ENCODE measurements around the gene CDH23.

The CDH23 gene

GRCh38 chr10:71605263-71605962 is 208.7 kb downstream of the CDH23 start:
- no peak overlapping the region for H4K91ac ChIP-seq (ENCODE audit: low read depth, low read length)
- H3K4ac ChIP-seq (ENCODE audit: low read depth, low read length) = no peak overlapping the region
- no peak overlapping the region for H4K12ac ChIP-seq (ENCODE audit: low read depth, low read length)
- H3K9ac ChIP-seq (ENCODE audit: low read length) = no peak overlapping the region
- no CpG with 5 or more reads among the region's 2 CpGs for WGBS (ENCODE audit: extremely low coverage, insufficient coverage, insufficient read length)
- H3K4me3 ChIP-seq (ENCODE audit: low read depth, low read length) = no peak overlapping the region
- H3K23ac ChIP-seq (ENCODE audit: low read length) = no peak overlapping the region
- no peak overlapping the region for H3K4me2 ChIP-seq (ENCODE audit: low read length)
- no peaks in the 10 kb centered on the region for H3K36me3 ChIP-seq (ENCODE audit: control insufficient read depth in 1 of 2, insufficient read depth in 2 of 2, low read length in 2 of 2)
- peaks cover 0 to 3% of the 10 kb centered on the region in 2 experiments for H3K4me1 ChIP-seq (ENCODE audit: control insufficient read depth in 1 of 2, insufficient read depth in 2 of 2, low read length in 2 of 2)
- H3K79me1 ChIP-seq (ENCODE audit: low read length) = no peaks in the 10 kb centered on the region
- H2BK5ac ChIP-seq (ENCODE audit: low read depth, low read length, poor library complexity) = no peak overlapping the region
- no peaks in the 10 kb centered on the region for H3K27me3 ChIP-seq (ENCODE audit: insufficient read depth, low read length)
- peak; percentile 76 to 90 for DNase-seq
- H3K18ac ChIP-seq (ENCODE audit: low read length) = no peak overlapping the region
- H2AFZ ChIP-seq (ENCODE audit: insufficient read depth, low read length, poor library complexity) = no peak overlapping the region
- no peak overlapping the region for H3K27ac ChIP-seq (ENCODE audit: low read depth, low read length)
- H2AK5ac ChIP-seq (ENCODE audit: low read length) = no peak overlapping the region
- no peak overlapping the region for H2BK12ac ChIP-seq (ENCODE audit: low read length)
- H4K8ac ChIP-seq (ENCODE audit: low read depth, low read length) = no peak overlapping the region
- peaks cover 1% of the 10 kb centered on the region for H3K9me3 ChIP-seq (ENCODE audit: insufficient read depth, low read depth, low read length)
- no peak overlapping the region for H3K14ac ChIP-seq (ENCODE audit: low read length)
- no peaks in the 10 kb centered on the region for H3K79me2 ChIP-seq (ENCODE audit: control insufficient read depth, insufficient read depth, low read length, poor library complexity)
- no peak overlapping the region for H2BK120ac ChIP-seq (ENCODE audit: insufficient read depth, low read length, poor library complexity)

GRCh38 chr10:71606257-71607081 is 209.7 kb downstream of the CDH23 start:
- no peak overlapping the region for H2BK120ac ChIP-seq (ENCODE audit: insufficient read depth, low read length, poor library complexity)
- no peaks in the 10 kb centered on the region for H3K79me1 ChIP-seq (ENCODE audit: low read length)
- no peak overlapping the region for H3K23ac ChIP-seq (ENCODE audit: low read length)
- H3K27me3 ChIP-seq (ENCODE audit: insufficient read depth, low read length) = no peaks in the 10 kb centered on the region
- no peak overlapping the region for H3K4me3 ChIP-seq (ENCODE audit: low read depth, low read length)
- H4K8ac ChIP-seq (ENCODE audit: low read depth, low read length) = no peak overlapping the region
- no peaks in the 10 kb centered on the region for H3K79me2 ChIP-seq (ENCODE audit: control insufficient read depth, insufficient read depth, low read length, poor library complexity)
- H3K27ac ChIP-seq (ENCODE audit: low read depth, low read length) = no peak overlapping the region
- no peak overlapping the region for H3K9ac ChIP-seq (ENCODE audit: low read length)
- no peak for DNase-seq
- H3K4me1 ChIP-seq (ENCODE audit: control insufficient read depth in 1 of 2, insufficient read depth in 2 of 2, low read length in 2 of 2) = peaks cover 0 to 3% of the 10 kb centered on the region in 2 experiments
- no peak overlapping the region for H4K12ac ChIP-seq (ENCODE audit: low read depth, low read length)
- H3K4ac ChIP-seq (ENCODE audit: low read depth, low read length) = no peak overlapping the region
- no peak overlapping the region for H2BK12ac ChIP-seq (ENCODE audit: low read length)
- no peak overlapping the region for H2AK5ac ChIP-seq (ENCODE audit: low read length)
- H3K18ac ChIP-seq (ENCODE audit: low read length) = no peak overlapping the region
- H4K91ac ChIP-seq (ENCODE audit: low read depth, low read length) = no peak overlapping the region
- H3K9me3 ChIP-seq (ENCODE audit: insufficient read depth, low read depth, low read length) = peaks cover 1% of the 10 kb centered on the region
- H2BK5ac ChIP-seq (ENCODE audit: low read depth, low read length, poor library complexity) = no peak overlapping the region
- no peak overlapping the region for H3K4me2 ChIP-seq (ENCODE audit: low read length)
- no CpG with 5 or more reads among the region's 9 CpGs for WGBS (ENCODE audit: extremely low coverage, insufficient coverage, insufficient read length)
- H3K14ac ChIP-seq (ENCODE audit: low read length) = no peak overlapping the region
- no peak overlapping the region for H2AFZ ChIP-seq (ENCODE audit: insufficient read depth, low read length, poor library complexity)
- no peaks in the 10 kb centered on the region for H3K36me3 ChIP-seq (ENCODE audit: control insufficient read depth in 1 of 2, insufficient read depth in 2 of 2, low read length in 2 of 2)

GRCh38 chr10:71607082-71607443 is 210.3 kb downstream of the CDH23 start:
- H3K79me1 ChIP-seq (ENCODE audit: low read length) = no peaks in the 10 kb centered on the region

GRCh38 chr10:71608819-71609768 is 212.4 kb downstream of the CDH23 start:
- H3K79me2 ChIP-seq (ENCODE audit: control insufficient read depth, insufficient read depth, low read length, poor library complexity) = no peaks in the 10 kb centered on the region
- no peak overlapping the region for H3K18ac ChIP-seq (ENCODE audit: low read length)
- no peak overlapping the region for H2BK5ac ChIP-seq (ENCODE audit: low read depth, low read length, poor library complexity)
- WGBS (ENCODE audit: extremely low coverage, insufficient coverage, insufficient read length) = no CpG with 5 or more reads among the region's 20 CpGs
- peak; percentile 58 to 80 for DNase-seq
- no peak overlapping the region for H3K27ac ChIP-seq (ENCODE audit: low read depth, low read length)
- H4K91ac ChIP-seq (ENCODE audit: low read depth, low read length) = no peak overlapping the region
- H2AK5ac ChIP-seq (ENCODE audit: low read length) = no peak overlapping the region
- H3K79me1 ChIP-seq (ENCODE audit: low read length) = no peaks in the 10 kb centered on the region
- no peaks in the 10 kb centered on the region for H3K27me3 ChIP-seq (ENCODE audit: insufficient read depth, low read length)
- H3K36me3 ChIP-seq (ENCODE audit: control insufficient read depth in 1 of 2, insufficient read depth in 2 of 2, low read length in 2 of 2) = no peaks in the 10 kb centered on the region
- H2BK120ac ChIP-seq (ENCODE audit: insufficient read depth, low read length, poor library complexity) = no peak overlapping the region
- H4K12ac ChIP-seq (ENCODE audit: low read depth, low read length) = no peak overlapping the region
- no peak overlapping the region for H2AFZ ChIP-seq (ENCODE audit: insufficient read depth, low read length, poor library complexity)
- H4K8ac ChIP-seq (ENCODE audit: low read depth, low read length) = no peak overlapping the region
- H3K9ac ChIP-seq (ENCODE audit: low read length) = no peak overlapping the region
- no peak overlapping the region for H2BK12ac ChIP-seq (ENCODE audit: low read length)
- H3K4ac ChIP-seq (ENCODE audit: low read depth, low read length) = no peak overlapping the region
- H3K14ac ChIP-seq (ENCODE audit: low read length) = no peak overlapping the region
- no peak overlapping the region for H3K4me2 ChIP-seq (ENCODE audit: low read length)
- H3K23ac ChIP-seq (ENCODE audit: low read length) = no peak overlapping the region
- peaks cover 6% of the 10 kb centered on the region in 2 experiments for H3K4me1 ChIP-seq (ENCODE audit: control insufficient read depth in 1 of 2, insufficient read depth in 2 of 2, low read length in 2 of 2)
- peaks cover 1% of the 10 kb centered on the region for H3K9me3 ChIP-seq (ENCODE audit: insufficient read depth, low read depth, low read length)
- no peak overlapping the region for H3K4me3 ChIP-seq (ENCODE audit: low read depth, low read length)

More at GRCh38 chr10:71607082-71607443, 210.3 kb downstream of the CDH23 start:
- Histone ChIP-seq H4K8ac (ENCODE audit: low read depth, low read length) (no peak overlapping the region), H4K91ac (ENCODE audit: low read depth, low read length) (no peak overlapping the region), H3K4me3 (ENCODE audit: low read depth, low read length) (no peak overlapping the region), H3K79me2 (ENCODE audit: control insufficient read depth, insufficient read depth, low read length, poor library complexity) (no peaks in the 10 kb centered on the region), H2AFZ (ENCODE audit: insufficient read depth, low read length, poor library complexity) (no peak overlapping the region), H4K12ac (ENCODE audit: low read depth, low read length) (no peak overlapping the region), H2AK5ac (ENCODE audit: low read length) (no peak overlapping the region), H3K27me3 (ENCODE audit: insufficient read depth, low read length) (no peaks in the 10 kb centered on the region), H3K23ac (ENCODE audit: low read length) (no peak overlapping the region), H3K4me1 (ENCODE audit: control insufficient read depth in 1 of 2, insufficient read depth in 2 of 2, low read length in 2 of 2) (peaks cover 0 to 3% of the 10 kb centered on the region in 2 experiments), H2BK5ac (ENCODE audit: low read depth, low read length, poor library complexity) (no peak overlapping the region), H2BK12ac (ENCODE audit: low read length) (no peak overlapping the region), H3K36me3 (ENCODE audit: control insufficient read depth in 1 of 2, insufficient read depth in 2 of 2, low read length in 2 of 2) (no peaks in the 10 kb centered on the region), H3K9me3 (ENCODE audit: insufficient read depth, low read depth, low read length) (peaks cover 1% of the 10 kb centered on the region), H3K4ac (ENCODE audit: low read depth, low read length) (no peak overlapping the region), H3K4me2 (ENCODE audit: low read length) (no peak overlapping the region), H3K9ac (ENCODE audit: low read length) (no peak overlapping the region), H2BK120ac (ENCODE audit: insufficient read depth, low read length, poor library complexity) (no peak overlapping the region), H3K14ac (ENCODE audit: low read length) (no peak overlapping the region), H3K18ac (ENCODE audit: low read length) (no peak overlapping the region), H3K27ac (ENCODE audit: low read depth, low read length) (no peak overlapping the region)
- no CpG with 5 or more reads among the region's 5 CpGs for WGBS (ENCODE audit: extremely low coverage, insufficient coverage, insufficient read length)
- DNase-seq = no peak
